Osteoblast (primary cell): ENCODE results near the gene IFI30. TPM values are rescaled to one million over a fixed set of nuclear protein-coding genes. Genes with fewer than 3 reads are reported as not detected.
A peak's percentile ranks its signal among the peaks of the same experiment; 100 is the strongest.

Experiments used
- DNase-seq: peaks from one replicate; pipeline ENCODE4 v3.0.0; 2011; ENCODE audit warnings: low spot score, mixed read lengths; ENCODE audit not compliant: insufficient read length; ENCODE audit errors: missing footprints
- H2AFZ ChIP-seq: 2 replicates; pipeline ENCODE4 v1.6.0; 2011; ENCODE audit warnings: mild to moderate bottlenecking, low read length
- H3K27ac ChIP-seq: 2 replicates; pipeline ENCODE4 v1.5.1; 2011; ENCODE audit warnings: mild to moderate bottlenecking, low read depth, low read length, moderate library complexity
- H3K27me3 ChIP-seq: 2 replicates; pipeline ENCODE4 v1.6.0; 2012; ENCODE audit warnings: mild to moderate bottlenecking, control low read depth, inconsistent platforms, low read length, moderate library complexity; ENCODE audit not compliant: insufficient read depth
- H3K36me3 ChIP-seq: 2 replicates; pipeline ENCODE4 v1.5.1; 2011; ENCODE audit warnings: mild to moderate bottlenecking, low read length, control low read depth, moderate library complexity; ENCODE audit not compliant: insufficient read depth
- H3K4me1 ChIP-seq: 2 replicates; pipeline ENCODE4 v1.5.1; 2011; ENCODE audit warnings: mild to moderate bottlenecking, low read length, control low read depth, moderate library complexity; ENCODE audit not compliant: insufficient read depth
- H3K4me2 ChIP-seq: 2 replicates; pipeline ENCODE4 v1.6.0; 2011; ENCODE audit warnings: mild to moderate bottlenecking, low read length; ENCODE audit not compliant: insufficient read depth
- H3K4me3 ChIP-seq: fragments of 200-600 bp; sonication (generic); 3 replicates; pipeline ENCODE4 v1.5.1; 2012; ENCODE audit warnings: mild to moderate bottlenecking, low read length, inconsistent platforms; ENCODE audit not compliant: insufficient read depth
- H3K79me2 ChIP-seq: 2 replicates; pipeline ENCODE4 v1.6.0; 2012; ENCODE audit warnings: mild to moderate bottlenecking, low read length, control low read depth, inconsistent platforms; ENCODE audit not compliant: insufficient read depth
- H3K9me3 ChIP-seq: 2 replicates; pipeline ENCODE4 v1.5.1; 2011; ENCODE audit warnings: low read depth, low read length, control low read depth
- H4K20me1 ChIP-seq: 2 replicates; pipeline ENCODE4 v1.6.0; 2012; ENCODE audit warnings: mild to moderate bottlenecking, low read length, control low read depth; ENCODE audit not compliant: insufficient read depth
- total RNA-seq: library from RNA; depleted of rRNA; stranded (reverse); fragments of >200 nt; gene quantifications from 2 replicates; pipeline ENCODE4 v1.2.3, GENCODE V29; 2012
- TF ChIP-seq, protein P1 (sequence below): IDR thresholded peaks from 2 replicates; pipeline ENCODE4 v1.5.1; 2011; ENCODE audit warnings: mild to moderate bottlenecking, low read depth, low read length, moderate library complexity; ENCODE audit errors: extremely low read depth

The IFI30 gene
- total RNA-seq, 1 donor: 110 TPM

DNA sequence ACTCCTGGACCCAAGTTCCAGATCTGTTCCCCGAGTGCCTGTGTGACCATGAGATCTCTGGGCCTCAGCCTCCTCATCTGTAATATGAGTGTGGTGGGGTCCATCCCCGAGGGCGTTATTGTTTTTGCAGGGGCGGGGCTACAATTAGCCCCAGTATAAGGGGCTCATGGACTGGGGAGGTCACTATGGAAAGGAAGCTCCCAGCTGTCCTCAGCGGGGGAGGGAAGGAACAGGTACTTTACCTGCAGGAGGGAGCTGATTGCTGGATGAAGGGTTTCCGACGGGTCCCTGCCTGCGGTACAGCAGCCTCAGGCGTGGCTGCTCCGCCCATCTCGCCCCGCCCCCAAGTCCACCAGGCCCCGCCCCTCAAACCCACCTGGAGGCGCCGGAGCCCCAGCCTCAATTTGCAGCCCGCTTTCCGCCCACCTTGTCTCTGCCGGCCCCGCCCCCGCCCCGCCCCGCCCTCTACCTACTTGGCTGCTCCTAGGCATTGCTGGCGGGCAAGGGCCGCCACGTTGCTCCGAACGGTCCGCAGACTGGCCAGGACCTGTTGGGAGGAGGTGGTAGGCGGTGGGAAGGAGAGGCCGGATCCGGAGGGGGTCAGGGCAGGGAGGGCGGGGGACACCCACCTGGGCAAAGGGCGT, 47.1 kb downstream of the IFI30 start:
- Histone ChIP-seq H2AFZ (no peak overlapping the region), H3K4me2 (no peak overlapping the region), H4K20me1 (no peaks in the 10 kb centered on the region), H3K27me3 (peaks cover 8% of the 10 kb centered on the region), H3K36me3 (no peaks in the 10 kb centered on the region), H3K9me3 (no peaks in the 10 kb centered on the region), H3K79me2 (no peaks in the 10 kb centered on the region), H3K4me3 (no peak overlapping the region), H3K27ac (no peak overlapping the region), H3K4me1 (peaks cover 9% of the 10 kb centered on the region)
- peak; percentile 47 for DNase-seq
- TF ChIP-seq, protein P1, sequence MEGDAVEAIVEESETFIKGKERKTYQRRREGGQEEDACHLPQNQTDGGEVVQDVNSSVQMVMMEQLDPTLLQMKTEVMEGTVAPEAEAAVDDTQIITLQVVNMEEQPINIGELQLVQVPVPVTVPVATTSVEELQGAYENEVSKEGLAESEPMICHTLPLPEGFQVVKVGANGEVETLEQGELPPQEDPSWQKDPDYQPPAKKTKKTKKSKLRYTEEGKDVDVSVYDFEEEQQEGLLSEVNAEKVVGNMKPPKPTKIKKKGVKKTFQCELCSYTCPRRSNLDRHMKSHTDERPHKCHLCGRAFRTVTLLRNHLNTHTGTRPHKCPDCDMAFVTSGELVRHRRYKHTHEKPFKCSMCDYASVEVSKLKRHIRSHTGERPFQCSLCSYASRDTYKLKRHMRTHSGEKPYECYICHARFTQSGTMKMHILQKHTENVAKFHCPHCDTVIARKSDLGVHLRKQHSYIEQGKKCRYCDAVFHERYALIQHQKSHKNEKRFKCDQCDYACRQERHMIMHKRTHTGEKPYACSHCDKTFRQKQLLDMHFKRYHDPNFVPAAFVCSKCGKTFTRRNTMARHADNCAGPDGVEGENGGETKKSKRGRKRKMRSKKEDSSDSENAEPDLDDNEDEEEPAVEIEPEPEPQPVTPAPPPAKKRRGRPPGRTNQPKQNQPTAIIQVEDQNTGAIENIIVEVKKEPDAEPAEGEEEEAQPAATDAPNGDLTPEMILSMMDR: no peak

DNA sequence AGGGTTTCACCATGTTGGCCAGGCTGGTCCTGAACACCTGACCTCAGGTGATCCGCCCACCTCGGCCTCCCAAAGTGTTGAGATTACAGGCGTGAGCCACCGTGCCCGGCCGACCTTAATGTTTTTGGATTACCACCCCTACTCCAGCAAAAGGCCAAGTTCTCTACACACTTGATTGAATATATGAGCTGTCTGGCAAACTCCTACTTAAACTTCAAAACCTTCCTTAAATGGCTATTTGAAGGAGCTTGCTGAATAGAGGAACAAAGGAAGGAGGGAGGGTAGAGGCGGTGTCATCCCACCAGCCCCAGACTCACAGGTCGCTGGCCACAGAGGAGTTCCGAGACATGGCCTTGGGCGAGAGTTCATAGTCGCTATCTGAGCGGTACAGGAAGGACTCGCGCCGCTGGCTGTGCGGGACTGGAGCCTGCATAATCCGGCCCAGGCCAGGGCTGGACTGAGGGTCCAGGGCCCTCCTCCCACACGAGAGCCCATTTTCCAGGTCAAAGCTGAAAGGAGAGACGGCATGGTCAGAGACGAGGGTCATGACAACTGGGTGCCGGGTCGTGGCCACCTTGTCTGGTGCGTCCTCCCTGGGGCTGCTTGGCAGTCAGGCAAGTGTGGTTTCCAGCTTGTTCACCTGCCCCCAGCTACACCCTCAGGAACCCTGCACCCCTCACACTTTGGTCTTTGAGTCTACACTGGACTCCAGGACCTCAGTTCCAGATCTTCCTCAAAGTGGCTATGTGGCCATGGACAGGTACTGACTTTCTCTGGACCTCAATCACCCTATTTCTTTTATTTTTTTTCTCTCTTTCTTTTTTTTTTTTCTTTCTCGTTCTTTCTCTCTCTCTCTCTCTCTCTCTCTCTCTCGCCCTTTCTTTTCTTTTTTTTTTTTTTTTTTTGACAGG, 48.5 kb downstream of the IFI30 start:
- Histone ChIP-seq H3K4me1 (peaks cover 12% of the 10 kb centered on the region), H3K27me3 (peaks cover 11% of the 10 kb centered on the region), H3K79me2 (no peaks in the 10 kb centered on the region), H2AFZ (no peak overlapping the region), H3K9me3 (no peaks in the 10 kb centered on the region), H4K20me1 (no peaks in the 10 kb centered on the region), H3K36me3 (no peaks in the 10 kb centered on the region), H3K4me2 (no peak overlapping the region), H3K27ac (no peak overlapping the region), H3K4me3 (no peak overlapping the region)
- peak; percentile 68 for DNase-seq
- TF ChIP-seq, protein P1: no peak

DNA sequence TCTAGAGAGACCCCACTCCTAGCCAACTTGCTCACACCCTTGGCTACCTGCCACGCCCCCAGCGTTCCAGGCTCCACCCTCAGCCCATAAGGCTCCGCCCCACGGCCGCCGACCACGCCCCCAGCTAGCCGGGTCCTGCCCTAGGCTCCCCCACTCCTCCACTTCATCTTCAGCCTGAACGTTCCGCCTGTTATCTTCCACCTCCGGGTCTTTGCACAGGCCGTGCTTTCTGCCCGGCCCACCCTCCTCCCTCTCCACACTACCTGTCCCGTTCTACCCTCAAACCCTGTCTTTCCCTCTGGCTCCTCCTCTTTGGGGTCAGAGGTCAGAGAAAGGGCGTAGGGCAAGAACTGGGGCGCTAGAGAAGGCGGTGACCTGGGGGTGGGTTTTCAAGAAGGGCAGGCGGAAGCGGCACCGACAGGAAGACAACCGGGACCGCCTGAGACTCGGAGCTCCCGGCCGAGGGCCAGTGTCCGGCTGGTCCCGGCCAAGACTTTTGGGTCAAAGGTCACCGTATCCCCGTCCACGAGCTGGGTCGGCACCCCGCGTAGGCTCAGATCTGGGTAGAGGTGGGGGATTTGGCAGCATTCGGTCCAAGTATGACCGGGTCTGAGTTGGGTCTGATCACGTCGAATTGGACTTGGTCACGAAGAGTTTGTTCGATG, 50.4 kb downstream of the IFI30 start:
- Histone ChIP-seq H3K27ac (peak overlapping the region; percentile 49), H3K4me2 (peak overlapping the region; percentile 81), H2AFZ (peak overlapping the region; percentile 90), H3K79me2 (no peaks in the 10 kb centered on the region), H4K20me1 (no peaks in the 10 kb centered on the region), H3K36me3 (no peaks in the 10 kb centered on the region), H3K4me1 (peaks cover 12% of the 10 kb centered on the region), H3K9me3 (no peaks in the 10 kb centered on the region), H3K27me3 (peaks cover 20% of the 10 kb centered on the region), H3K4me3 (peak overlapping the region; percentile 67)
- DNase-seq: peak; percentile 67
- TF ChIP-seq, protein P1: no peak
